ENCODE measurements around the gene ACKR1. TPM values are rescaled to one million over a fixed set of nuclear protein-coding genes. Genes with fewer than 3 reads are reported as not detected.
A peak's percentile ranks its signal among the peaks of the same experiment; 100 is the strongest.

The ACKR1 gene
- total RNA-seq, 1 donor from 2014 or later, result not detected

- H3K27me3 Mint-ChIP-seq (ENCODE audit: insufficient read depth, low read depth), result peaks cover 2% of the 10 kb centered on the region
- no peaks in the 10 kb centered on the region for H3K36me3 Mint-ChIP-seq
- H2AFZ ChIP-seq (replicated peaks), result no peak overlapping the region
- H4K20me1 ChIP-seq (ENCODE audit: low read depth), result peaks cover 25% of the 10 kb centered on the region
- peaks cover 27% of the 10 kb centered on the region for H3F3A ChIP-seq (ENCODE audit: low read depth)
- H3K27ac Mint-ChIP-seq, result no peak overlapping the region
- H3K4me1 Mint-ChIP-seq, result peaks cover 31% of the 10 kb centered on the region
- H3K9me3 Mint-ChIP-seq, result no peaks in the 10 kb centered on the region
- peak overlapping the region; percentile 72 for H3K4me3 ChIP-seq
- peak overlapping the region; percentile 85 for H3K4me3 Mint-ChIP-seq
- H3K4me2 ChIP-seq, result peak overlapping the region; percentile 97
- H3K79me2 ChIP-seq (ENCODE audit: low read depth), result peaks cover 20% of the 10 kb centered on the region
- DNase-seq (ENCODE audit: low spot score), result peak; percentile 34
- TF ChIP-seq EZH2 (IDR thresholded peaks at IDR 0.05) (no peak), CTCF (IDR thresholded peaks at IDR 0.05) (no peak), EZH2phosphoT487 (IDR thresholded peaks at IDR 0.05) (no peak)
- H3K27ac ChIP-seq, result no peak overlapping the region
- H3K36me3 ChIP-seq, result no peaks in the 10 kb centered on the region
- H3K4me1 ChIP-seq, result peaks cover 30% of the 10 kb centered on the region
- no peak overlapping the region for H3K9ac ChIP-seq
- H3K9me3 ChIP-seq (ENCODE audit: low read depth), result no peaks in the 10 kb centered on the region
- no peaks in the 10 kb centered on the region for H3K27me3 ChIP-seq
Measured at GRCh38 chr1:159187033-159187432, 17.6 kb upstream of the ACKR1 start.

- H3K27me3 ChIP-seq, result no peaks in the 10 kb centered on the region
- H3K79me2 ChIP-seq (ENCODE audit: low read depth), result peaks cover 20% of the 10 kb centered on the region
- H3F3A ChIP-seq (ENCODE audit: low read depth), result peaks cover 27% of the 10 kb centered on the region
- Mint-ChIP-seq H3K27me3 (ENCODE audit: insufficient read depth, low read depth) (peaks cover 5% of the 10 kb centered on the region), H3K4me1 (peaks cover 34% of the 10 kb centered on the region), H3K36me3 (no peaks in the 10 kb centered on the region), H3K4me3 (peak overlapping the region; percentile 85), H3K9me3 (no peaks in the 10 kb centered on the region), H3K27ac (peak overlapping the region; percentile 21)
- no peak for DNase-seq (ENCODE audit: low spot score)
- peak overlapping the region; percentile 72 for H3K4me3 ChIP-seq
- peak overlapping the region; percentile 97 for H3K4me2 ChIP-seq
- H3K9ac ChIP-seq, result peak overlapping the region; percentile 43
- H2AFZ ChIP-seq (replicated peaks), result peak overlapping the region; percentile 86
- TF ChIP-seq CTCF (IDR thresholded peaks at IDR 0.05), result no peak
- no peak for TF ChIP-seq EZH2phosphoT487 (IDR thresholded peaks at IDR 0.05)
- no peak for TF ChIP-seq EZH2 (IDR thresholded peaks at IDR 0.05)
- no peak overlapping the region for H3K27ac ChIP-seq
- H3K9me3 ChIP-seq (ENCODE audit: low read depth), result no peaks in the 10 kb centered on the region
- H3K4me1 ChIP-seq, result peaks cover 30% of the 10 kb centered on the region
- H4K20me1 ChIP-seq (ENCODE audit: low read depth), result peaks cover 18% of the 10 kb centered on the region
- H3K36me3 ChIP-seq, result no peaks in the 10 kb centered on the region
Measured at GRCh38 chr1:159187647-159188374, 16.9 kb upstream of the ACKR1 start.

- H3K9me3 Mint-ChIP-seq, result no peaks in the 10 kb centered on the region
- H3K4me1 ChIP-seq, result peaks cover 30% of the 10 kb centered on the region
- peak; percentile 95 for DNase-seq (ENCODE audit: low spot score)
- no peaks in the 10 kb centered on the region for H3K36me3 Mint-ChIP-seq
- no peaks in the 10 kb centered on the region for H3K9me3 ChIP-seq (ENCODE audit: low read depth)
- peaks cover 20% of the 10 kb centered on the region for H3K79me2 ChIP-seq (ENCODE audit: low read depth)
- peaks cover 13% of the 10 kb centered on the region for H4K20me1 ChIP-seq (ENCODE audit: low read depth)
- H3K4me2 ChIP-seq, result peak overlapping the region; percentile 97
- no peak overlapping the region for H3K9ac ChIP-seq
- no peak overlapping the region for H3K27ac ChIP-seq
- peak overlapping the region; percentile 86 for H2AFZ ChIP-seq (replicated peaks)
- H3K36me3 ChIP-seq, result no peaks in the 10 kb centered on the region
- TF ChIP-seq EZH2phosphoT487 (IDR thresholded peaks at IDR 0.05) (no peak), CTCF (IDR thresholded peaks at IDR 0.05) (peak; percentile 38), EZH2 (IDR thresholded peaks at IDR 0.05) (peak; percentile 49)
- H3K4me1 Mint-ChIP-seq, result peaks cover 34% of the 10 kb centered on the region
- peaks cover 27% of the 10 kb centered on the region for H3F3A ChIP-seq (ENCODE audit: low read depth)
- peaks cover 8% of the 10 kb centered on the region for H3K27me3 Mint-ChIP-seq (ENCODE audit: insufficient read depth, low read depth)
- peak overlapping the region; percentile 72 for H3K4me3 ChIP-seq
- no peaks in the 10 kb centered on the region for H3K27me3 ChIP-seq
- peak overlapping the region; percentile 85 for H3K4me3 Mint-ChIP-seq
- peak overlapping the region; percentile 21 for H3K27ac Mint-ChIP-seq
Measured at GRCh38 chr1:159188375-159188788, 16.3 kb upstream of the ACKR1 start.

All from neural progenitor cell (in vitro differentiated cells).